H1 (cell line): ENCODE data around the gene PLK5. TPM values are rescaled to one million over a fixed set of nuclear protein-coding genes. Genes with fewer than 3 reads are reported as not detected.
A peak's percentile ranks its signal among the peaks of the same experiment; 100 is the strongest.

ENCODE experiments used
- CTCF ChIA-PET: fragments of 300-600 bp; sonication (Branson Sonifier 250); formaldehyde crosslinking; loops from one replicate; lab custom pipeline; 2021; ENCODE audit not compliant: partially characterized antibody; lab: Charles Lee
- POLR2A ChIA-PET: fragments of 300-600 bp; sonication (Branson Sonifier 250); formaldehyde crosslinking; loops from one replicate; lab custom pipeline; 2021; ENCODE audit warnings: inconsistent platforms; ENCODE audit not compliant: partially characterized antibody; lab: Charles Lee
- DNase-seq, 2 experiments: peaks; one replicate each; pipeline versions ENCODE4 v3.0.0 to v3.0.0-alpha.2; 2010 to 2022; ENCODE audit warnings: low spot score in 2 of 2, low read depth in 1 of 2, mixed read lengths in 1 of 2
- FAIRE-seq: peaks from 2 replicates; lab custom pipeline; 2011; peaks lifted over from hg19 to GRCh38; lab: Jason Lieb, UNC
- H2AFZ ChIP-seq: 2 replicates; pipeline ENCODE4 v1.8.1; 2012; ENCODE audit warnings: low read length, inconsistent platforms
- H2AK5ac ChIP-seq: 2 replicates; pipeline ENCODE4 v1.6.1; 2013; ENCODE audit warnings: low read depth, low read length
- H2BK120ac ChIP-seq: replicated peaks from 2 replicates; pipeline ENCODE3; 2013; ENCODE audit warnings: low read depth, low read length, inconsistent platforms
- H2BK12ac ChIP-seq: 2 replicates; pipeline ENCODE4 v1.6.1; 2013; ENCODE audit warnings: low read depth, low read length
- H2BK15ac ChIP-seq: 2 replicates; pipeline ENCODE4 v1.6.1; 2013; ENCODE audit warnings: low read length
- H2BK20ac ChIP-seq: 2 replicates; pipeline ENCODE4 v1.6.1; 2013; ENCODE audit warnings: low read length
- H2BK5ac ChIP-seq: 2 replicates; pipeline ENCODE4 v1.6.1; 2013; ENCODE audit warnings: low read depth, low read length
- H3K14ac ChIP-seq: 2 replicates; pipeline ENCODE4 v1.6.1; 2013; ENCODE audit warnings: inconsistent platforms; ENCODE audit not compliant: insufficient read length
- H3K18ac ChIP-seq: 2 replicates; pipeline ENCODE4 v1.6.1; 2013; ENCODE audit warnings: low read length; ENCODE audit errors: extremely low read depth
- H3K23ac ChIP-seq: 2 replicates; pipeline ENCODE4 v1.6.1; 2013; ENCODE audit warnings: inconsistent platforms; ENCODE audit not compliant: insufficient read length
- H3K23me2 ChIP-seq: 2 replicates; pipeline ENCODE4 v1.6.1; 2013; ENCODE audit warnings: low read depth, low read length
- H3K27ac ChIP-seq: 2 replicates; pipeline ENCODE4 v1.6.1; 2011; ENCODE audit warnings: low read depth, low read length, inconsistent platforms
- H3K27me3 ChIP-seq, 4 experiments: replicated peaks in 1 of 4; 1 replicate in 1 of 4; 2 replicates in 3 of 4; pipeline versions ENCODE4 v1.6.1 to v1.8.1; 2011 to 2013; ENCODE audit warnings: low read length in 3 of 4, mild to moderate bottlenecking in 3 of 4, inconsistent platforms in 2 of 4, mixed read lengths in 2 of 4, moderate library complexity in 1 of 4; ENCODE audit not compliant: control insufficient read depth in 3 of 4, insufficient read depth in 3 of 4; ENCODE audit errors: extremely low read depth in 1 of 4
- H3K36me3 ChIP-seq, 4 experiments: 2 replicates each; pipeline versions ENCODE4 v1.6.1 to v1.8.1; 2011 to 2013; ENCODE audit warnings: mild to moderate bottlenecking in 4 of 4, low read length in 3 of 4, moderate library complexity in 2 of 4, control low read depth in 1 of 4, inconsistent platforms in 1 of 4; ENCODE audit not compliant: insufficient read depth in 4 of 4, control insufficient read depth in 2 of 4
- H3K4ac ChIP-seq: replicated peaks from 2 replicates; pipeline ENCODE3; 2013; ENCODE audit warnings: low read length, low read depth, mixed read lengths, inconsistent platforms; ENCODE audit not compliant: insufficient read length
- H3K4me1 ChIP-seq, 4 experiments: replicated peaks in 1 of 4; 1 replicate in 1 of 4; 2 replicates in 3 of 4; pipeline versions ENCODE4 v1.6.1 to v1.8.1; 2011 to 2013; ENCODE audit warnings: low read length in 3 of 4, inconsistent platforms in 2 of 4, mixed read lengths in 1 of 4; ENCODE audit not compliant: insufficient read depth in 4 of 4, control insufficient read depth in 3 of 4
- H3K4me2 ChIP-seq, 2 experiments: 2 replicates each; pipeline versions ENCODE4 v1.6.1 to v1.8.1; 2011 to 2013; ENCODE audit warnings: low read depth in 2 of 2, low read length in 2 of 2, control low read depth in 1 of 2, inconsistent platforms in 1 of 2, mild to moderate bottlenecking in 1 of 2; ENCODE audit not compliant: insufficient read depth in 1 of 2
- H3K4me3 ChIP-seq, 4 experiments: fragments of 200-600, 300-600 bp in 1 of 4; sonication (generic), shearing (Covaris generic), sonication (Bioruptor Twin) in 1 of 4; 2 replicates each; pipeline versions ENCODE4 v1.5.1 to v1.8.1; 2011 to 2016; ENCODE audit warnings: low read length in 4 of 4, low read depth in 3 of 4, control low read depth in 2 of 4, inconsistent platforms in 2 of 4, mild to moderate bottlenecking in 2 of 4, mixed read lengths in 1 of 4, moderate library complexity in 1 of 4; ENCODE audit not compliant: insufficient read depth in 2 of 4; ENCODE audit errors: extremely low read depth in 1 of 4
- H3K56ac ChIP-seq: replicated peaks from 2 replicates; pipeline ENCODE3; 2013; ENCODE audit warnings: low read depth, mild to moderate bottlenecking, mixed read lengths, low read length, inconsistent platforms; ENCODE audit not compliant: insufficient read length
- H3K79me1 ChIP-seq: 2 replicates; pipeline ENCODE4 v1.6.1; 2013; ENCODE audit warnings: low read depth, low read length, control low read depth
- H3K79me2 ChIP-seq, 2 experiments: 2 replicates each; pipeline versions ENCODE4 v1.6.1 to v1.8.1; 2012 to 2013; ENCODE audit warnings: low read length in 2 of 2, mild to moderate bottlenecking in 2 of 2, inconsistent platforms in 1 of 2; ENCODE audit not compliant: insufficient read depth in 2 of 2, control insufficient read depth in 1 of 2
- H3K9ac ChIP-seq, 4 experiments: replicated peaks in 1 of 4; 1 replicate in 1 of 4; 2 replicates in 3 of 4; pipeline versions ENCODE4 v1.6.1 to v1.8.1; 2011 to 2013; ENCODE audit warnings: low read depth in 3 of 4, low read length in 3 of 4, control low read depth in 2 of 4, mild to moderate bottlenecking in 2 of 4, moderate library complexity in 2 of 4, inconsistent platforms in 1 of 4; ENCODE audit errors: extremely low read depth in 1 of 4
- H3K9me3 ChIP-seq, 2 experiments: 2 replicates each; pipeline versions ENCODE4 v1.6.1 to v1.8.1; 2012 to 2013; ENCODE audit warnings: mild to moderate bottlenecking in 2 of 2, moderate library complexity in 2 of 2, control low read depth in 1 of 2, inconsistent platforms in 1 of 2, low read depth in 1 of 2, low read length in 1 of 2, mixed read lengths in 1 of 2; ENCODE audit not compliant: insufficient read depth in 2 of 2
- H4K20me1 ChIP-seq, 2 experiments: replicated peaks in 1 of 2; 2 replicates each; pipeline versions ENCODE3 to v1.8.1; 2011 to 2013; ENCODE audit warnings: inconsistent platforms in 2 of 2, low read length in 2 of 2, mild to moderate bottlenecking in 1 of 2; ENCODE audit not compliant: insufficient read depth in 2 of 2, control insufficient read depth in 1 of 2
- H4K5ac ChIP-seq: 2 replicates; pipeline ENCODE4 v1.6.1; 2013; ENCODE audit warnings: low read length, low read depth, mixed read lengths, inconsistent platforms; ENCODE audit not compliant: insufficient read length
- H4K8ac ChIP-seq: 2 replicates; pipeline ENCODE4 v1.8.0; 2013; ENCODE audit warnings: mild to moderate bottlenecking, moderate library complexity, low read length, inconsistent platforms; ENCODE audit not compliant: insufficient read depth; ENCODE audit errors: extremely low read depth
- H4K91ac ChIP-seq: replicated peaks from 2 replicates; pipeline ENCODE3; 2013; ENCODE audit warnings: low read length, mixed read lengths, inconsistent platforms; ENCODE audit not compliant: insufficient read length
- EGR1 ChIP-seq: IDR thresholded peaks from 2 replicates; pipeline ENCODE4 v1.6.1; 2011; ENCODE audit warnings: low read depth, low read length, borderline replicate concordance
- GABPA ChIP-seq: IDR thresholded peaks from 2 replicates; pipeline ENCODE4 v1.6.1; 2011; ENCODE audit warnings: mild to moderate bottlenecking, low read length, moderate library complexity, borderline replicate concordance; ENCODE audit not compliant: insufficient read depth
- KDM5A ChIP-seq: fragments of 200-600 bp; IDR thresholded peaks from 2 replicates; pipeline ENCODE4 v1.7.1; 2012; ENCODE audit warnings: mild to moderate bottlenecking, low read length, inconsistent platforms, mixed read lengths
- SIX5 ChIP-seq: IDR thresholded peaks from 2 replicates; pipeline ENCODE4 v1.6.1; 2011; ENCODE audit warnings: mild to moderate bottlenecking, low read depth, low read length
- TEAD4 ChIP-seq: IDR thresholded peaks from 2 replicates; pipeline ENCODE4 v1.6.1; 2012; ENCODE audit warnings: low read depth, low read length, inconsistent platforms, mixed read lengths
- USF2 ChIP-seq: IDR thresholded peaks from 2 replicates; pipeline ENCODE4 v1.6.1; 2011; ENCODE audit warnings: low read length, improper control_type of control experiment
- WGBS, 2 experiments: shearing (Covaris generic) in 1 of 2; methylation state at CpG; one replicate each; pipeline versions ENCODE4 v1.1.6 to v1.1.7; 2013 to 2015; ENCODE audit warnings: low lambda C conversion rate in 2 of 2, mixed read lengths in 2 of 2, inconsistent platforms in 1 of 2, low coverage in 1 of 2, missing lambda C conversion rate in 1 of 2; ENCODE audit not compliant: insufficient replicate concordance in 2 of 2, insufficient coverage in 1 of 2, insufficient read length in 1 of 2; ENCODE audit errors: extremely low coverage in 1 of 2, missing lambda C conversion rate in 1 of 2; 5-methylcytosine and 5-hydroxymethylcytosine counted together
- polyA plus RNA-seq, 7 experiments: library from polyadenylated mRNA; depleted of rRNA in 3 of 7; stranded (reverse) in 5 of 7; unstranded in 2 of 7; fragments of >200 nt in 5 of 7; fragments of 200-250 nt in 2 of 7; gene quantifications; 1 replicate in 5 of 7; 2 replicates in 1 of 7; 4 replicates in 1 of 7; pipeline versions ENCODE4 v1.2.1 to v1.2.3, GENCODE V29; 2011 to 2013; ENCODE audit warnings: missing spikeins in 2 of 7, mixed read lengths in 2 of 7
- total RNA-seq: library from RNA; stranded (reverse); fragmentation: NEBNext Ultra II Directional; extraction: Animal tissue kit (Norgen Biotek cat#: 25700); gene quantifications from 2 replicates; pipeline ENCODE4 v1.2.1, GENCODE V29; 2021

PLK5 gene
- total and polyA plus RNA-seq, 2 of the 8 experiments (the other 6 are each of a cell fraction or from before 2014, with no cell fraction given) = 0.43 to 0.45 TPM

DNA sequence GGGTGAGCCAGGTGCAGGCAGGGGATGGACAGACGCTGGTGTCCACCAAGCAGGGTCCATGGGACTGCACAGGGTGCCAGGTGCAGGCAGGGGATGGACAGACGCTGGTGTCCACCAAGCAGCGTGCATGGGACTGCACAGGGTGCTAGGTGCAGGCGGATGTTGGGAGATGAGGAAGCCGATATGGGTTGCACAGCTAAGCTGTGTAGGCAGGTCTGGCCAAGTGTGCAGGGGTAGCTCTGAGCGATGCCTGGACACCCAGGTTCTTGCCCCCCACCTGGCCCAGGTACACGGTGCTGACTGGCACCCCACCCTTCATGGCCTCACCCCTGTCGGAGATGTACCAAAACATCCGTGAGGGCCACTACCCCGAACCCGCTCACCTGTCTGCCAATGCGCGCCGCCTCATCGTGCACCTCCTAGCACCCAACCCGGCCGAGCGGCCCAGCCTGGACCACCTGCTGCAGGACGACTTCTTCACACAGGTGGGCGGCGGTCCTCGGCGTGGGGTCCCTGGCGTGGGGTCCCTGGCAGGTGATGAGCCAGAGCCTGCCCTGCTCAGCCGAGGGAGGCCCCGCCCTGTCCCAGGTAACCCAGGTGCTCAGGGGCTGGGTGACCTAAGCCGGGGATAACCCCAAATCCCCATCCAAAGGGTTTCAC is 3.9 kb downstream of the PLK5 start:
- POLR2A ChIA-PET = no interaction called here

More for the DNA sequence above, 3.9 kb downstream of the PLK5 start:
- Histone ChIP-seq H2BK120ac (no peak overlapping the region), H3K9me3 (no peaks in the 10 kb centered on the region), H2BK15ac (no peak overlapping the region), H3K4ac (no peak overlapping the region), H3K18ac (no peak overlapping the region), H2BK20ac (no peak overlapping the region), H4K8ac (no peak overlapping the region), H3K79me1 (no peaks in the 10 kb centered on the region), H2BK5ac (no peak overlapping the region), H3K4me3 (no peak overlapping the region), H3K27me3 (peaks cover 19 to 29% (median 28%) of the 10 kb centered on the region in 4 experiments), H3K23me2 (peaks cover 8% of the 10 kb centered on the region; the same call in 1 of the 2 replicates), H4K91ac (no peak overlapping the region), H3K4me2 (no peak overlapping the region), H3K56ac (no peak overlapping the region), H3K4me1 (peaks cover 0 to 3% (median 1%) of the 10 kb centered on the region in 4 experiments; a peak in 3 of 7 replicates), H2BK12ac (no peak overlapping the region), H3K27ac (no peak overlapping the region), H3K79me2 (no peaks in the 10 kb centered on the region), H4K20me1 (peaks cover 8 to 15% of the 10 kb centered on the region in 2 experiments), H3K36me3 (no peaks in the 10 kb centered on the region; a peak in 1 of 8 replicates), H3K23ac (no peak overlapping the region), H3K14ac (no peak overlapping the region), H2AK5ac (no peak overlapping the region), H4K5ac (no peak overlapping the region), H3K9ac (no peak overlapping the region), H2AFZ (no peak overlapping the region)
- no peak for TF ChIP-seq SIX5
- no peak for TF ChIP-seq USF2
- TF ChIP-seq TEAD4 = no peak
- no peak for TF ChIP-seq EGR1
- no peak for TF ChIP-seq GABPA
- no peak for TF ChIP-seq KDM5A
- peak in 1 of 2 experiments; percentile 42 for DNase-seq
- 94% methylated on average over 23 of the region's 27 CpGs; no CpG with 5 or more reads in 1 of the 2 experiments for WGBS, 2 experiments
- no peak for FAIRE-seq
- CTCF ChIA-PET = no interaction called here
